OCI-LY1 (cell line): ENCODE results near the gene RNF157.

Experiments used
- CTCF ChIP-seq: fragments of 200-600 bp; sonication (generic), shearing (Covaris generic); IDR thresholded peaks from 2 replicates; pipeline ENCODE4 v1.5.1; 2017; ENCODE audit warnings: mild to moderate bottlenecking, antibody characterized with exemption, low read length, moderate library complexity, mixed read lengths
- EZH2 ChIP-seq: fragments of 200-600 bp; sonication (generic), shearing (Covaris generic); IDR thresholded peaks from 2 replicates; pipeline ENCODE4 v1.8.0; 2017; ENCODE audit warnings: borderline replicate concordance, mixed run types, mild to moderate bottlenecking, antibody characterized with exemption, low read length, moderate library complexity, mixed read lengths

GRCh38 chr17:76151896-76152454 is 88.3 kb downstream of the RNF157 start:
- no peak for TF ChIP-seq CTCF
- TF ChIP-seq EZH2, result no peak
